BLaER1 treated with 17β-estradiol and CSF1 and Interleukin-3, amounts not matched to agents 10 nM and 100 nM (cell line): ENCODE results near the gene B4GALNT4.
A peak's percentile ranks its signal among the peaks of the same experiment; 100 is the strongest.

Experiments
- H3K27ac ChIP-seq, 11 experiments: shearing (Covaris generic); formaldehyde crosslinking; 2 replicates each; pipeline ENCODE4 v1.8.1; 2022
- H3K27me3 ChIP-seq, 11 experiments: shearing (Covaris generic); formaldehyde crosslinking; 2 replicates each; pipeline ENCODE4 v1.8.1; 2022
- H3K36me3 ChIP-seq, 11 experiments: shearing (Covaris generic); formaldehyde crosslinking; 2 replicates each; pipeline ENCODE4 v1.8.1; 2022
- H3K4me1 ChIP-seq, 10 experiments: shearing (Covaris generic); formaldehyde crosslinking; 2 replicates each; pipeline ENCODE4 v1.8.1; 2022
- H3K4me2 ChIP-seq, 11 experiments: shearing (Covaris generic); formaldehyde crosslinking; 2 replicates each; pipeline ENCODE4 v1.8.1; 2022
- H3K4me3 ChIP-seq, 10 experiments: shearing (Covaris generic); formaldehyde crosslinking; 2 replicates each; pipeline ENCODE4 v1.8.1; 2022
- H3K9ac ChIP-seq, 11 experiments: shearing (Covaris generic); formaldehyde crosslinking; 2 replicates each; pipeline ENCODE4 v1.8.1; 2022
- H3K9me3 ChIP-seq, 11 experiments: shearing (Covaris generic); formaldehyde crosslinking; replicated peaks in 1 of 11; 2 replicates each; pipeline ENCODE4 v1.8.1; 2022
- H4K20me1 ChIP-seq, 11 experiments: shearing (Covaris generic); formaldehyde crosslinking; 2 replicates each; pipeline ENCODE4 v1.8.1; 2022
- Cebpa-rat ChIP-seq, 11 experiments: shearing (Covaris generic); IDR thresholded peaks; 2 replicates each; pipeline ENCODE4 v1.8.1; 2022

Gene B4GALNT4

DNA sequence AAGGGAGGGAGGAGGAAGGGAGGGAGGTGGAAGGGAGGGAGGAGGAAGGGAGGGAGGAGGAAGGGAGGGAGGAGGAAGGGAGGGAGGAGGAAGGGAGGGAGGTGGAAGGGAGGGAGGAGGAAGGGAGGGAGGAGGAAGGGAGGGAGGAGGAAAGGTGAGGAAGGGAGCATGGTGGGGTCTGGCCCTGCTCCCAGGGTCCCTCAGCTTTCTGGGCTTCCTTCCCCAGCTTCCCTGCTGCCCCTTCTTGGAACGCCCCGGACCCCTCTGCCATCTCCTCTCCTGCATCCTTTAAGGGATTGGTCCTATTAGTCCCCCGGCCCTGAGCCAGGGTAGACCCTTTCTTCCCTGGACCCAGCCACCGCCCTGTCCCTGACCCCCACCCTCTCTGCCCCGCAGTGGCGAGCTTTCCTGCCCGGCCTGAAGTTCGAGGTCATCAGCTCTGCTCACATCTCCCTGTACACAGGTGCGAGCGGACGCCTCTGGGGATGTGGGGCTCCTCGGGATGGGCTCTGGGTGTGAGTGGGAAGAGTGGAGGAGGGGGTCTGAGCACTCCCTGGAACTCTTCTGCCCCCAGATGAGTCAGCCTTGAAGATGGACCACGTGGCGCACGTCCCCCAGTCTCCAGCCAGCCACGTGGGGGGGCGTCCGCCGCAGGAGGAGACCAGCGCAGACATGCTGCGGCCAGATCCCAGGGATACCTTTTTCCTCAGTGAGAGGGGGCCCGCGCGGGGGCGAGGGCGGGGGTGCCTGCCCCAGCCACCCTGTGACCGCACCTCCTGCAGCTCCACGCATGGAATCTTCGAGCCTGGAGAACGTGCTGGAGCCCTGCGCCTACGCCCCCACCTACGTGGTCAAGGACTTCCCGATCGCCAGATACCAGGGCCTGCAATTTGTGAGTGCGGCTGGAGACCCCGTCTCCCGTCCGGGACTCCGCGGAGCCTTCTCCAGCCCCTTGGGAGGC, 6.0 kb downstream of the B4GALNT4 start:
- no peak for TF ChIP-seq Cebpa-rat (IDR thresholded peaks at IDR 0.05)
- Histone ChIP-seq H3K4me2 (no peak overlapping the region), H3K9ac (no peak overlapping the region), H3K9me3 (peaks cover 0 to 22% (median 7%) of the 10 kb centered on the region in 11 experiments; a peak in 12 of 22 replicates), H4K20me1 (peaks cover 0 to 17% (median 3%) of the 10 kb centered on the region in 11 experiments; a peak in 9 of 22 replicates), H3K4me3 (no peak overlapping the region), H3K27me3 (peaks cover 11 to 20% (median 16%) of the 10 kb centered on the region in 11 experiments), H3K36me3 (no peaks in the 10 kb centered on the region; a peak in 1 of 22 replicates), H3K27ac (no peak overlapping the region), H3K4me1 (peaks cover 0 to 20% (median 16%) of the 10 kb centered on the region in 10 experiments; a peak in 11 of 20 replicates)

DNA sequence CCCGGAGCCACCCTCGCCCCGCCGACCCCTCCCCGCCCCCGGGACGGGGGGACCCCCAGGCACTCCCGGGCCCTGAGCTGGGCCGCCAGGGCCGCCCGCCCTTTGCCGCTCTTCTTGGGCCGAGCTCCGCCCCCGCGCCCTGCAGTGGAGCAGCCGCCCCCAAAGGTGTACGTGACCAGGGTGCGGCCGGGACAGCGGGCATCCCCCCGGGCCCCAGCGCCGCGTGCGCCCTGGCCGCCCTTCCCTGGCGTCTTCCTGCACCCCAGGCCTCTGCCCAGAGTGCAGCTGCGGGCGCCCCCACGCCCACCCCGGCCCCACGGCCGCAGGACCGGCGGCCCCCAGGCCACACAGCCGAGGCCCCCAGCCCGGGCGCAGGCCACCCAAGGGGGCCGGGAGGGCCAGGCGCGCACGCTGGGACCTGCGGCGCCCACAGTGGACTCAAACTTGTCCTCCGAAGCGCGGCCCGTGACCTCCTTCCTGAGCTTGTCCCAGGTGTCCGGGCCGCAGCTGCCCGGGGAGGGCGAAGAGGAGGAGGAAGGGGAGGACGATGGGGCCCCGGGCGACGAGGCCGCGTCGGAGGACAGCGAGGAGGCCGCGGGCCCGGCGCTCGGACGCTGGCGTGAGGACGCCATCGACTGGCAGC, 7.4 kb downstream of the B4GALNT4 start:
- H3K9ac ChIP-seq: no peak overlapping the region
- peaks cover 0 to 24% (median 7%) of the 10 kb centered on the region in 11 experiments; a peak in 12 of 22 replicates for H3K9me3 ChIP-seq
- peaks cover 0 to 7% (median 3%) of the 10 kb centered on the region in 11 experiments; a peak in 10 of 22 replicates for H3K27me3 ChIP-seq
- no peak overlapping the region for H3K4me2 ChIP-seq
- H4K20me1 ChIP-seq: peaks cover 0 to 7% (median 0%) of the 10 kb centered on the region in 11 experiments; a peak in 1 of 22 replicates
- TF ChIP-seq Cebpa-rat (IDR thresholded peaks at IDR 0.05): no peak
- H3K4me3 ChIP-seq: no peak overlapping the region
- no peak overlapping the region for H3K27ac ChIP-seq
- H3K4me1 ChIP-seq: peaks cover 2 to 16% (median 8%) of the 10 kb centered on the region in 10 experiments; a peak in 18 of 20 replicates
- H3K36me3 ChIP-seq: no peaks in the 10 kb centered on the region; a peak in 1 of 22 replicates

DNA sequence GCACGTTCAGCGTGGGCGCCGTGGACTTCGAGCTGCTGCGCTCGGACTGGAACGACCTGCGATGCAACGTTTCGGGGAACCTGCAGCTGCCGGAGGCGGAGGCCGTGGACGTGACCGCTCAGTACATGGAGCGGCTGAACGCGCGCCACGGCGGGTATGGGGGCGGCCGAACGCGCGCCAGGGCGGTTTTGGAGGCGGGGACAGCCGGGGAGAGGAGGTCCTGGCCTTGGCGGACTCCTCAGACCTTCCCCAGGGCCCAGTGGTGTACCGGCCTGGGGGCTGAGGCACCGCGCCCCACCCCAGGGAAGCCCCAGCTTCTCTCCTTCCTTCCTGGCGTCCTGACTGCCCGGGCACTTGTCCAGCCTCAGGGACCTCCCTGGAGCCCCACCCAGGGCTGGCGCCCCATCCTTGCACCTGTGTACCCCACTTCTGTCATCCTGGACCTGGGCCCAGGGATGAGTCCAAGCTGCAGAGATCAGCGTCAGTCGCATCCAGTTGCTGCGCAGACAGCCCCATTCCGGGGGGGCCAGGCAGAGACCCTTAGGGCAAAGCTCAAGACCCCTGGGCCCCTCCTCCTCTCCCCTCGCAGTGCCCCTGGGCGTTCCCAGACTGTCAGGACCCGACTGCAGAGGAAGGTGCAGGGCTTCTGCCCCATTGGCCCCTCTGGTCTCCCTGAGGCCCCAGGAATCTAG, 8.0 kb downstream of the B4GALNT4 start:
- Histone ChIP-seq H3K27me3 (peaks cover 0 to 4% (median 0%) of the 10 kb centered on the region in 11 experiments; a peak in 1 of 22 replicates), H3K9ac (no peak overlapping the region), H3K27ac (no peak overlapping the region), H3K9me3 (peaks cover 0 to 24% (median 7%) of the 10 kb centered on the region in 11 experiments; a peak in 12 of 22 replicates), H4K20me1 (no peaks in the 10 kb centered on the region), H3K4me1 (peaks cover 4 to 16% (median 10%) of the 10 kb centered on the region in 10 experiments; a peak in 18 of 20 replicates), H3K4me2 (no peak overlapping the region), H3K36me3 (no peaks in the 10 kb centered on the region; a peak in 1 of 22 replicates), H3K4me3 (no peak overlapping the region)
- TF ChIP-seq Cebpa-rat (IDR thresholded peaks at IDR 0.05): no peak

DNA sequence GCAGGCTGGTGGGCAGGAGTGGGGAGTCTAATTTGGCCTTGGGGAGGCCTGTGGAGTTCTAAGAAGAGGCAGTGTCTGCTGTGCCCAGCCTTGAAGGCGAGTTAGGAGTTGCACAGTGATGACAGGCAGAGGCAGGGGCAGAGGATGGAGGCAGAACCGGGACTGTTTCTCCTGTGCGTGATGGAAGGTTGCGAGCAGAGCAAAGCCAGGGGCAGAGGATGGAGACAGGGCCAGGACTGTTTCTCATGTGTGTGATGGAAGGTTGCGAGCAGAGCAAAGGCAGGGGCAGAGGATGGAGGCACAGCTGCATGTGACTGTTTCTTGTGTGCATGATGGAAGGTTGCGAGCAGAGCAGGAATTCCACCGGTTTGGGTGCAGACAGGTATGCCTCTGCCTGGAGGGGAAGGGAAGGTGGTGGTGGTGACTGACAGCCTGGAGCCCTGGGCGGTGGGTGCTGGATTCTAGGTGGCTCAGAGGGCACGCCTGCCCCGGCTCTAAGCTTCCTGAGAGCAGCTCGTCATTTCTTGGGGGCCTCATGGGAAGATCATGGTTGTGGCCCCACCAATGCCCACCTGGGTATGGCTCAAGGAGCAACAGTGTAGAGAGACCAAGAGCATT, 8.7 kb downstream of the B4GALNT4 start:
- Histone ChIP-seq H3K27ac (no peak overlapping the region), H4K20me1 (no peaks in the 10 kb centered on the region), H3K4me3 (no peak overlapping the region), H3K4me1 (peaks cover 4 to 22% (median 16%) of the 10 kb centered on the region in 10 experiments; a peak in 18 of 20 replicates), H3K9ac (no peak overlapping the region), H3K9me3 (peaks cover 0 to 24% (median 7%) of the 10 kb centered on the region in 11 experiments; a peak in 12 of 22 replicates), H3K4me2 (no peak overlapping the region), H3K27me3 (0 out of 22 replicates have a peak, but pooled peaks cover 0 to 4% (median 0%) of the 10 kb centered on the region in 11 experiments), H3K36me3 (no peaks in the 10 kb centered on the region; a peak in 1 of 22 replicates)
- no peak for TF ChIP-seq Cebpa-rat (IDR thresholded peaks at IDR 0.05)

DNA sequence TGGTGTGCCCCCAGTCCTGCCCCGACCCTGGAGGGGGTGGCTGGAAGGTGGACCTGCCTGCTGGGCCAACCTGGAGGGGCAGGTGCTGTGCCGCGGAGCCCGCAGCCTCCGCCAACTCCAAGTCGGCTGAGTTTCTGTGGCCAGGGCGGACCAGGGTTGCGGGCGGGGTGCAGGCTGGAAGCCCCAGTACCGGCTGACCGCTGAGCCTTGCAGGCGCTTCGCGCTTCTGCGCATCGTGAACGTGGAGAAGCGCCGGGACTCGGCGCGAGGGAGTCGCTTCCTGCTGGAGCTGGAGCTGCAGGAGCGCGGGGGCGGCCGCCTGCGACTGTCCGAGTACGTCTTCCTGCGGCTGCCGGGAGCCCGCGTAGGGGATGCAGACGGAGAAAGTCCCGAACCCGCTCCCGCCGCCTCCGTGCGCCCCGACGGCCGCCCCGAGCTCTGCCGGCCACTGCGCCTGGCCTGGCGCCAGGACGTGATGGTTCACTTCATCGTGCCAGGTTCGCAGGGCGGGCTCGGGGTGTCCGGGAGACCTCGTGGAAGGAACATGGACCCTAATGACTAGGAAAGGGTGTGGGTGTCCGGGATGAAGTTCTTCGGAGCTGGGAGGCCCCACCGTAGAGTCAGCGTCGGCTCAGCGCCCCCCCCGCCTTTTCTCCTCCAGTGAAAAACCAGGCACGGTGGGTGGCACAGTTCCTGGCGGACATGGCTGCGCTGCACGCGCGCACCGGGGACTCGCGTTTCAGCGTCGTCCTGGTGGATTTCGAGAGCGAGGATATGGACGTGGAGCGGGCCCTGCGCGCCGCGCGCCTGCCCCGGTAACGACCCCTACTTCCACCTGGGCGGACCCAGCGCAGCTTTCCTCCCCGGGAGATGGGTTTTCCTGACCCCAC, 10.2 kb downstream of the B4GALNT4 start:
- TF ChIP-seq Cebpa-rat (IDR thresholded peaks at IDR 0.05): no peak
- peaks cover 4 to 37% (median 29%) of the 10 kb centered on the region in 10 experiments; a peak in 18 of 20 replicates for H3K4me1 ChIP-seq
- H3K4me3 ChIP-seq: no peak overlapping the region
- no peak overlapping the region for H3K27ac ChIP-seq
- no peak overlapping the region for H3K4me2 ChIP-seq
- 0 out of 22 replicates have a peak, but pooled peaks cover 0 to 4% (median 0%) of the 10 kb centered on the region in 11 experiments for H3K27me3 ChIP-seq
- no peak overlapping the region for H3K9ac ChIP-seq
- H4K20me1 ChIP-seq: no peaks in the 10 kb centered on the region
- no peaks in the 10 kb centered on the region; a peak in 1 of 22 replicates for H3K36me3 ChIP-seq
- peaks cover 0 to 34% (median 7%) of the 10 kb centered on the region in 11 experiments; a peak in 13 of 22 replicates for H3K9me3 ChIP-seq

- Histone ChIP-seq H3K36me3 (no peaks in the 10 kb centered on the region; a peak in 1 of 22 replicates), H3K4me2 (no peak overlapping the region), H4K20me1 (no peaks in the 10 kb centered on the region), H3K9ac (no peak overlapping the region), H3K9me3 (peaks cover 0 to 37% (median 7%) of the 10 kb centered on the region in 11 experiments; a peak in 13 of 22 replicates), H3K27ac (no peak overlapping the region), H3K4me3 (no peak overlapping the region), H3K4me1 (peaks cover 4 to 39% (median 30%) of the 10 kb centered on the region in 10 experiments; a peak in 18 of 20 replicates), H3K27me3 (0 out of 22 replicates have a peak, but pooled peaks cover 0 to 4% (median 0%) of the 10 kb centered on the region in 11 experiments)
- no peak for TF ChIP-seq Cebpa-rat (IDR thresholded peaks at IDR 0.05)
Measured at GRCh38 chr11:380095-380480, 10.8 kb downstream of the B4GALNT4 start.

- peaks cover under 1 to 34% (median 8%) of the 10 kb centered on the region in 11 experiments; a peak in 21 of 22 replicates for H3K9me3 ChIP-seq
- TF ChIP-seq Cebpa-rat (IDR thresholded peaks at IDR 0.05): no peak
- no peak overlapping the region for H3K4me3 ChIP-seq
- H3K36me3 ChIP-seq: no peaks in the 10 kb centered on the region; a peak in 1 of 22 replicates
- 0 out of 22 replicates have a peak, but pooled peaks cover 0 to 4% (median 0%) of the 10 kb centered on the region in 11 experiments for H3K27me3 ChIP-seq
- H3K9ac ChIP-seq: no peak overlapping the region
- H3K4me2 ChIP-seq: peak overlapping the region in 2 of 11 experiments; percentile 29 to 90; a peak in 3 of 22 replicates
- H4K20me1 ChIP-seq: no peaks in the 10 kb centered on the region
- peaks cover 4 to 39% (median 30%) of the 10 kb centered on the region in 10 experiments; a peak in 18 of 20 replicates for H3K4me1 ChIP-seq
- H3K27ac ChIP-seq: no peak overlapping the region
Measured at GRCh38 chr11:380491-380890, 11.2 kb downstream of the B4GALNT4 start.
